Mesendoderm (in vitro differentiated cells): ENCODE measurements around the gene EMC10.
A peak's percentile ranks its signal among the peaks of the same experiment; 100 is the strongest.

Experiments
- DNase-seq: peaks from one replicate; pipeline ENCODE4 v3.0.0; 2013
- H2AK5ac ChIP-seq: 2 replicates; pipeline ENCODE4 v1.6.1; 2013; ENCODE audit warnings: low read length, inconsistent platforms
- H2BK120ac ChIP-seq: 2 replicates; pipeline ENCODE4 v1.6.1; 2013; ENCODE audit warnings: low read depth, mild to moderate bottlenecking, low read length, moderate library complexity, mixed read lengths
- H2BK15ac ChIP-seq: replicated peaks from 2 replicates; pipeline ENCODE4 v1.6.1; 2013; ENCODE audit warnings: low read depth, mild to moderate bottlenecking, moderate library complexity
- H2BK5ac ChIP-seq: 2 replicates; pipeline ENCODE4 v1.6.1; 2013; ENCODE audit warnings: low read length, inconsistent platforms
- H3K18ac ChIP-seq: 2 replicates; pipeline ENCODE4 v1.6.1; 2013; ENCODE audit warnings: mild to moderate bottlenecking, low read length, mixed read lengths
- H3K23ac ChIP-seq: one replicate; pipeline ENCODE4 v1.6.1; 2013; ENCODE audit warnings: low read length
- H3K27ac ChIP-seq: 2 replicates; pipeline ENCODE4 v1.5.1; 2013; ENCODE audit warnings: low read depth, mild to moderate bottlenecking, inconsistent platforms, low read length, moderate library complexity
- H3K27me3 ChIP-seq: 2 replicates; pipeline ENCODE4 v1.6.1; 2013; ENCODE audit warnings: low read length, control low read depth, mild to moderate bottlenecking, inconsistent platforms; ENCODE audit not compliant: insufficient read depth, poor library complexity
- H3K36me3 ChIP-seq: 2 replicates; pipeline ENCODE4 v1.6.1; 2013; ENCODE audit warnings: low read length, inconsistent platforms; ENCODE audit not compliant: control insufficient read depth, insufficient read depth
- H3K4ac ChIP-seq: one replicate; pipeline ENCODE4 v1.6.1; 2013; ENCODE audit warnings: low read depth, mild to moderate bottlenecking, low read length, moderate library complexity
- H3K4me1 ChIP-seq: 2 replicates; pipeline ENCODE4 v1.6.1; 2013; ENCODE audit warnings: low read depth, low read length, inconsistent platforms; ENCODE audit not compliant: control insufficient read depth
- H3K4me2 ChIP-seq: 2 replicates; pipeline ENCODE4 v1.6.1; 2013; ENCODE audit warnings: low read length
- H3K4me3 ChIP-seq: 2 replicates; pipeline ENCODE4 v1.5.1; 2013; ENCODE audit warnings: mild to moderate bottlenecking, low read length
- H3K56ac ChIP-seq: one replicate; pipeline ENCODE4 v1.6.1; 2013; ENCODE audit warnings: low read length
- H3K79me1 ChIP-seq: 2 replicates; pipeline ENCODE4 v1.6.1; 2013; ENCODE audit warnings: low read length, inconsistent platforms
- H3K79me2 ChIP-seq: 2 replicates; pipeline ENCODE4 v1.6.1; 2013; ENCODE audit warnings: mild to moderate bottlenecking, low read length; ENCODE audit not compliant: control insufficient read depth, insufficient read depth
- H3K9ac ChIP-seq: 2 replicates; pipeline ENCODE4 v1.6.1; 2013; ENCODE audit warnings: low read length, inconsistent platforms
- H4K5ac ChIP-seq: one replicate; pipeline ENCODE4 v1.6.1; 2013; ENCODE audit warnings: low read length
- H4K8ac ChIP-seq: one replicate; pipeline ENCODE4 v1.6.1; 2013; ENCODE audit warnings: low read depth, mild to moderate bottlenecking, control low read depth, low read length, moderate library complexity
- WGBS: extraction: QIAGEN DNeasy Blood & Tissue Kit; methylation state at CpG from one replicate; pipeline ENCODE4 v1.1.7; 2013; ENCODE audit warnings: low lambda C conversion rate, missing lambda C conversion rate; ENCODE audit not compliant: insufficient coverage; ENCODE audit errors: extremely low coverage; 5-methylcytosine and 5-hydroxymethylcytosine counted together

Gene EMC10

GRCh38 chr19:50481351-50482149 lies 5.2 kb downstream of the EMC10 start:
- peaks cover 12% of the 10 kb centered on the region for H3K79me1 ChIP-seq
- no peak overlapping the region for H4K5ac ChIP-seq
- no peak overlapping the region for H3K56ac ChIP-seq
- H3K36me3 ChIP-seq = peaks cover 2% of the 10 kb centered on the region
- no peak overlapping the region for H2AK5ac ChIP-seq
- no peak overlapping the region for H2BK5ac ChIP-seq
- no peak overlapping the region for H3K4me2 ChIP-seq
- H3K79me2 ChIP-seq = peaks cover 10% of the 10 kb centered on the region
- H3K27me3 ChIP-seq = no peaks in the 10 kb centered on the region
- H3K9ac ChIP-seq = no peak overlapping the region
- H2BK120ac ChIP-seq = no peak overlapping the region
- no peak overlapping the region for H3K23ac ChIP-seq
- no peak overlapping the region for H2BK15ac ChIP-seq
- no peak overlapping the region for H3K18ac ChIP-seq
- DNase-seq = no peak
- WGBS = no CpG with 5 or more reads among the region's 27 CpGs
- no peak overlapping the region for H3K4ac ChIP-seq
- no peaks in the 10 kb centered on the region for H3K4me1 ChIP-seq
- H4K8ac ChIP-seq = no peak overlapping the region
- H3K27ac ChIP-seq = no peak overlapping the region
- H3K4me3 ChIP-seq = no peak overlapping the region

- Histone ChIP-seq H4K8ac (no peak overlapping the region), H3K56ac (no peak overlapping the region), H3K4ac (no peak overlapping the region), H3K79me1 (peaks cover 10% of the 10 kb centered on the region), H3K4me1 (no peaks in the 10 kb centered on the region), H3K27me3 (peaks cover 2% of the 10 kb centered on the region), H3K18ac (no peak overlapping the region), H2BK15ac (no peak overlapping the region), H3K36me3 (peaks cover 2% of the 10 kb centered on the region), H3K27ac (no peak overlapping the region), H3K4me3 (no peak overlapping the region), H2AK5ac (no peak overlapping the region), H2BK5ac (no peak overlapping the region), H3K9ac (no peak overlapping the region), H3K4me2 (no peak overlapping the region), H3K79me2 (peaks cover 8% of the 10 kb centered on the region), H2BK120ac (no peak overlapping the region), H4K5ac (no peak overlapping the region), H3K23ac (no peak overlapping the region)
- no CpG with 5 or more reads among the region's 16 CpGs for WGBS
- no peak for DNase-seq
These were observed 6.1 kb downstream of the EMC10 start for GRCh38 chr19:50482271-50482855.

GRCh38 chr19:50482916-50483315 lies 6.6 kb downstream of the EMC10 start:
- DNase-seq = no peak
- H3K4me1 ChIP-seq = no peaks in the 10 kb centered on the region
- no peak overlapping the region for H2BK15ac ChIP-seq
- H3K23ac ChIP-seq = no peak overlapping the region
- no peak overlapping the region for H3K4me2 ChIP-seq
- no peak overlapping the region for H3K56ac ChIP-seq
- H3K18ac ChIP-seq = no peak overlapping the region
- WGBS = no CpG with 5 or more reads among the region's 10 CpGs
- no peak overlapping the region for H3K27ac ChIP-seq
- H3K27me3 ChIP-seq = peaks cover 6% of the 10 kb centered on the region
- H2AK5ac ChIP-seq = no peak overlapping the region
- H2BK5ac ChIP-seq = no peak overlapping the region
- no peak overlapping the region for H3K4ac ChIP-seq
- peaks cover 2% of the 10 kb centered on the region for H3K36me3 ChIP-seq
- no peak overlapping the region for H2BK120ac ChIP-seq
- peaks cover 2% of the 10 kb centered on the region for H3K79me2 ChIP-seq
- no peak overlapping the region for H4K5ac ChIP-seq
- no peak overlapping the region for H3K4me3 ChIP-seq
- no peak overlapping the region for H4K8ac ChIP-seq
- H3K79me1 ChIP-seq = peaks cover 7% of the 10 kb centered on the region
- no peak overlapping the region for H3K9ac ChIP-seq

GRCh38 chr19:50485284-50485955 lies 9.1 kb downstream of the EMC10 start:
- no peaks in the 10 kb centered on the region for H3K79me2 ChIP-seq
- peaks cover 22% of the 10 kb centered on the region for H3K27me3 ChIP-seq
- H3K27ac ChIP-seq = no peak overlapping the region
- no peak overlapping the region for H2AK5ac ChIP-seq
- no peak overlapping the region for H2BK5ac ChIP-seq
- no peak overlapping the region for H3K56ac ChIP-seq
- no peaks in the 10 kb centered on the region for H3K79me1 ChIP-seq
- DNase-seq = no peak
- WGBS = no CpG with 5 or more reads among the region's 10 CpGs
- H3K4me3 ChIP-seq = no peak overlapping the region
- H3K4me1 ChIP-seq = no peaks in the 10 kb centered on the region
- peaks cover 2% of the 10 kb centered on the region for H3K36me3 ChIP-seq
- H2BK15ac ChIP-seq = no peak overlapping the region
- no peak overlapping the region for H3K23ac ChIP-seq
- no peak overlapping the region for H2BK120ac ChIP-seq
- H3K4me2 ChIP-seq = no peak overlapping the region
- H3K9ac ChIP-seq = no peak overlapping the region
- H4K5ac ChIP-seq = no peak overlapping the region
- H3K4ac ChIP-seq = no peak overlapping the region
- no peak overlapping the region for H3K18ac ChIP-seq
- H4K8ac ChIP-seq = no peak overlapping the region

- H4K8ac ChIP-seq = no peak overlapping the region
- no peak overlapping the region for H2BK15ac ChIP-seq
- H3K27ac ChIP-seq = no peak overlapping the region
- no CpG with 5 or more reads among the region's 18 CpGs for WGBS
- no peak overlapping the region for H3K4me3 ChIP-seq
- no peaks in the 10 kb centered on the region for H3K4me1 ChIP-seq
- no peak overlapping the region for H3K23ac ChIP-seq
- peaks cover 34% of the 10 kb centered on the region for H3K27me3 ChIP-seq
- DNase-seq = peak; percentile 95
- H3K79me2 ChIP-seq = no peaks in the 10 kb centered on the region
- H3K4me2 ChIP-seq = no peak overlapping the region
- H3K18ac ChIP-seq = no peak overlapping the region
- H3K56ac ChIP-seq = no peak overlapping the region
- no peak overlapping the region for H2BK120ac ChIP-seq
- no peak overlapping the region for H2BK5ac ChIP-seq
- no peak overlapping the region for H3K9ac ChIP-seq
- H4K5ac ChIP-seq = no peak overlapping the region
- H3K36me3 ChIP-seq = peaks cover 2% of the 10 kb centered on the region
- H3K4ac ChIP-seq = no peak overlapping the region
- no peaks in the 10 kb centered on the region for H3K79me1 ChIP-seq
- H2AK5ac ChIP-seq = no peak overlapping the region
These were observed 10.7 kb downstream of the EMC10 start for GRCh38 chr19:50486823-50487515.
